HEK293T (cell line): ENCODE results near the gene STK38L.

ENCODE experiments used
- CTCF ChIA-PET: fragments of 350-600 bp; formaldehyde crosslinking; extraction: SDS; loops from one replicate; lab custom pipeline; 2021; ENCODE audit warnings: antibody characterized with exemption, inconsistent platforms; lab: Yijun Ruan, JAX
- POLR2A ChIA-PET: fragments of 350-600 bp; formaldehyde crosslinking; extraction: SDS; loops from one replicate; lab custom pipeline; 2020; ENCODE audit warnings: antibody characterized with exemption, inconsistent platforms; lab: Yijun Ruan, JAX
- DNase-seq: peaks from one replicate; pipeline ENCODE4 v3.0.0; 2012; ENCODE audit warnings: mixed read lengths; ENCODE audit errors: extremely low spot score
- ARNT ChIP-seq: fragments of 450-650 bp; IDR thresholded peaks from 2 replicates; pipeline ENCODE4 v1.6.1; 2017; ENCODE audit warnings: mild to moderate bottlenecking
- BHLHE40 ChIP-seq: fragments of 450-650 bp; IDR thresholded peaks from 2 replicates; pipeline ENCODE4 v1.6.1; 2016; ENCODE audit warnings: mild to moderate bottlenecking, moderate library complexity, borderline replicate concordance
- CTBP1 ChIP-seq: fragments of 450-650 bp; IDR thresholded peaks from 2 replicates; pipeline ENCODE4 v1.6.1; 2016; ENCODE audit warnings: borderline replicate concordance
- ELF4 ChIP-seq: fragments of 450-650 bp; IDR thresholded peaks from 2 replicates; pipeline ENCODE4 v1.6.1; 2017; ENCODE audit warnings: antibody characterized with exemption
- FOXA1 ChIP-seq: fragments of 450-650 bp; IDR thresholded peaks from 2 replicates; pipeline ENCODE4 v1.6.1; 2016; ENCODE audit warnings: mild to moderate bottlenecking
- FOXK2 ChIP-seq: fragments of 450-650 bp; IDR thresholded peaks from 2 replicates; pipeline ENCODE4 v1.6.1; 2016; ENCODE audit warnings: mild to moderate bottlenecking
- FOXM1 ChIP-seq: fragments of 450-650 bp; IDR thresholded peaks from 2 replicates; pipeline ENCODE4 v1.6.1; 2017; ENCODE audit warnings: mild to moderate bottlenecking, borderline replicate concordance
- HDGF ChIP-seq: fragments of 450-650 bp; IDR thresholded peaks from 2 replicates; pipeline ENCODE4 v1.6.1; 2017; ENCODE audit warnings: antibody characterized with exemption, borderline replicate concordance
- L3MBTL2 ChIP-seq: fragments of 450-650 bp; conservative IDR thresholded peaks from 2 replicates; pipeline ENCODE4 v1.6.1; 2016; ENCODE audit warnings: mild to moderate bottlenecking
- LEF1 ChIP-seq: fragments of 450-650 bp; IDR thresholded peaks from 2 replicates; pipeline ENCODE4 v1.6.1; 2017; ENCODE audit warnings: mild to moderate bottlenecking, borderline replicate concordance
- NFRKB ChIP-seq: fragments of 450-650 bp; IDR thresholded peaks from 2 replicates; pipeline ENCODE4 v1.6.1; 2016; ENCODE audit warnings: mild to moderate bottlenecking, moderate library complexity
- PKNOX1 ChIP-seq: fragments of 450-650 bp; IDR thresholded peaks from 2 replicates; pipeline ENCODE4 v1.6.1; 2016
- SP1 ChIP-seq: fragments of 450-650 bp; IDR thresholded peaks from 2 replicates; pipeline ENCODE4 v1.6.1; 2017
- SUZ12 ChIP-seq: fragments of 450-650 bp; IDR thresholded peaks from 2 replicates; pipeline ENCODE4 v1.6.1; 2016; ENCODE audit warnings: mild to moderate bottlenecking
- TARDBP ChIP-seq: fragments of 450-650 bp; IDR thresholded peaks from 2 replicates; pipeline ENCODE4 v1.6.1; 2016
- ZNF384 ChIP-seq: fragments of 450-650 bp; IDR thresholded peaks from 2 replicates; pipeline ENCODE4 v1.6.1; 2016

The STK38L gene

GRCh38 chr12:27243804-27244688, at the start of gene STK38L:
TSS of gene STK38L (plus strand) at chr12:27244286. CDS start at chr12:27297721, 53,435 bp downstream.
- DNase-seq: peak; percentile 97
- ChIA-PET CTCF (interaction anchor here (0.9 kb wide), 1 partner anchor 62 kb away, joined by 4 read pairs; no protein-coding TSS in a partner anchor), POLR2A (interaction anchor here (0.6 to 1.3 kb wide), 4 partner anchors 15 to 40 kb away, joined by 3 to 4 read pairs (median 3); no protein-coding TSS in a partner anchor)
- no peak for TF ChIP-seq HDGF
- TF ChIP-seq TARDBP: peak; percentile 74; the same call in 1 of the 2 replicates
- TF ChIP-seq CTBP1: no peak
- TF ChIP-seq FOXA1: no peak
- peak; percentile 11; the same call in 1 of the 2 replicates for TF ChIP-seq ELF4
- peak; percentile 72 for TF ChIP-seq L3MBTL2
- no peak for TF ChIP-seq ARNT
- no peak for TF ChIP-seq SUZ12
- TF ChIP-seq FOXM1: no peak

GRCh38 chr12:27194644-27195043, 49.4 kb upstream of the STK38L start:
- TF ChIP-seq ELF4: no peak
- no peak for TF ChIP-seq LEF1
- no peak for TF ChIP-seq FOXA1
- no peak for TF ChIP-seq FOXM1
- no peak for TF ChIP-seq CTBP1
- TF ChIP-seq NFRKB: no peak
- no peak for TF ChIP-seq ZNF384
- no peak for TF ChIP-seq FOXK2
- TF ChIP-seq SUZ12: no peak
- no peak for TF ChIP-seq BHLHE40
- no peak for TF ChIP-seq ARNT
- TF ChIP-seq PKNOX1: no peak
- DNase-seq: no peak
- ChIA-PET POLR2A (no interaction called here), CTCF (no interaction called here)

- TF ChIP-seq TARDBP: no peak
- no peak for TF ChIP-seq ELF4
- no peak for TF ChIP-seq PKNOX1
- no peak for TF ChIP-seq FOXA1
- TF ChIP-seq SP1: no peak
- no peak for DNase-seq
- ChIA-PET POLR2A (no interaction called here), CTCF (no interaction called here)
These were observed 46.0 kb upstream of the STK38L start for GRCh38 chr12:27198036-27198435.

- no peak for TF ChIP-seq L3MBTL2
- TF ChIP-seq SP1: no peak
- TF ChIP-seq SUZ12: no peak
- TF ChIP-seq NFRKB: no peak
- no peak for TF ChIP-seq TARDBP
- no peak for TF ChIP-seq FOXA1
- no peak for TF ChIP-seq LEF1
- POLR2A ChIA-PET: no interaction called here
- CTCF ChIA-PET: no interaction called here
- no peak for DNase-seq
These were observed 44.3 kb upstream of the STK38L start for GRCh38 chr12:27199638-27200300.

- no peak for DNase-seq
- POLR2A ChIA-PET: no interaction called here
- CTCF ChIA-PET: no interaction called here
- TF ChIP-seq SP1: no peak
These were observed 42.9 kb upstream of the STK38L start for GRCh38 chr12:27201169-27201568.

GRCh38 chr12:27206801-27207502, 37.1 kb upstream of the STK38L start:
- no peak for TF ChIP-seq ZNF384
- TF ChIP-seq FOXM1: no peak
- no peak for TF ChIP-seq CTBP1
- TF ChIP-seq FOXK2: no peak
- TF ChIP-seq BHLHE40: no peak
- no peak for TF ChIP-seq ELF4
- no peak for TF ChIP-seq NFRKB
- TF ChIP-seq HDGF: no peak
- no peak for TF ChIP-seq LEF1
- no peak for TF ChIP-seq SP1
- CTCF ChIA-PET: no interaction called here
- POLR2A ChIA-PET: no interaction called here
- no peak for DNase-seq
